22Rv1 (cell line): ENCODE measurements around the gene PADI3.

Source experiments
- H3K27ac ChIP-seq: fragments of 450-650 bp; 2 replicates; pipeline ENCODE4 v1.5.1; 2017
- ZFX ChIP-seq: fragments of 450-650 bp; IDR thresholded peaks from 2 replicates; pipeline ENCODE4 v1.6.1; 2017; ENCODE audit warnings: antibody characterized with exemption, borderline replicate concordance
- TF ChIP-seq, protein P1 (sequence below): fragments of 450-650 bp; IDR thresholded peaks from 2 replicates; pipeline ENCODE4 v1.5.1; 2017; ENCODE audit warnings: mild to moderate bottlenecking

PADI3 gene

DNA sequence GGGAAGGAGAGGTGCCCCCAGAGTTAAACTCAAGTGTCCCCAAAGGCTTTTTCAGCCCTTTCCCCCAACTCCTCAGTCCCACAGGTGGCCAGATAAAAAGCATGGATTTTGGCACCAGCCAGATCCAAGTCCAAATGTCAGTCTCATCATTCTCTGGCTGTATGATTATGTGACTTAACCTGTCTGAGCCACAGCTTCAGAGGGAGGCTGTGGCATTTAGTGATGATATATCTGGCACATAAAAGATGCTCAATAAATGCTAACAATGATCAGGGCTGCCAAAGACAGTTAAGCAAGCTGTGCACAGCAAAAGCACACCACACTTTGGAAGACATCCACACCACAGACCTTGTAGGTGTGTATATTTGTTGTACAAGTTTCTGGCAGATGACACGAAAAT is 5.6 kb upstream of the PADI3 start:
- H3K27ac ChIP-seq: no peak overlapping the region
- no peak for TF ChIP-seq ZFX
- TF ChIP-seq, protein P1, sequence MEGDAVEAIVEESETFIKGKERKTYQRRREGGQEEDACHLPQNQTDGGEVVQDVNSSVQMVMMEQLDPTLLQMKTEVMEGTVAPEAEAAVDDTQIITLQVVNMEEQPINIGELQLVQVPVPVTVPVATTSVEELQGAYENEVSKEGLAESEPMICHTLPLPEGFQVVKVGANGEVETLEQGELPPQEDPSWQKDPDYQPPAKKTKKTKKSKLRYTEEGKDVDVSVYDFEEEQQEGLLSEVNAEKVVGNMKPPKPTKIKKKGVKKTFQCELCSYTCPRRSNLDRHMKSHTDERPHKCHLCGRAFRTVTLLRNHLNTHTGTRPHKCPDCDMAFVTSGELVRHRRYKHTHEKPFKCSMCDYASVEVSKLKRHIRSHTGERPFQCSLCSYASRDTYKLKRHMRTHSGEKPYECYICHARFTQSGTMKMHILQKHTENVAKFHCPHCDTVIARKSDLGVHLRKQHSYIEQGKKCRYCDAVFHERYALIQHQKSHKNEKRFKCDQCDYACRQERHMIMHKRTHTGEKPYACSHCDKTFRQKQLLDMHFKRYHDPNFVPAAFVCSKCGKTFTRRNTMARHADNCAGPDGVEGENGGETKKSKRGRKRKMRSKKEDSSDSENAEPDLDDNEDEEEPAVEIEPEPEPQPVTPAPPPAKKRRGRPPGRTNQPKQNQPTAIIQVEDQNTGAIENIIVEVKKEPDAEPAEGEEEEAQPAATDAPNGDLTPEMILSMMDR: no peak

DNA sequence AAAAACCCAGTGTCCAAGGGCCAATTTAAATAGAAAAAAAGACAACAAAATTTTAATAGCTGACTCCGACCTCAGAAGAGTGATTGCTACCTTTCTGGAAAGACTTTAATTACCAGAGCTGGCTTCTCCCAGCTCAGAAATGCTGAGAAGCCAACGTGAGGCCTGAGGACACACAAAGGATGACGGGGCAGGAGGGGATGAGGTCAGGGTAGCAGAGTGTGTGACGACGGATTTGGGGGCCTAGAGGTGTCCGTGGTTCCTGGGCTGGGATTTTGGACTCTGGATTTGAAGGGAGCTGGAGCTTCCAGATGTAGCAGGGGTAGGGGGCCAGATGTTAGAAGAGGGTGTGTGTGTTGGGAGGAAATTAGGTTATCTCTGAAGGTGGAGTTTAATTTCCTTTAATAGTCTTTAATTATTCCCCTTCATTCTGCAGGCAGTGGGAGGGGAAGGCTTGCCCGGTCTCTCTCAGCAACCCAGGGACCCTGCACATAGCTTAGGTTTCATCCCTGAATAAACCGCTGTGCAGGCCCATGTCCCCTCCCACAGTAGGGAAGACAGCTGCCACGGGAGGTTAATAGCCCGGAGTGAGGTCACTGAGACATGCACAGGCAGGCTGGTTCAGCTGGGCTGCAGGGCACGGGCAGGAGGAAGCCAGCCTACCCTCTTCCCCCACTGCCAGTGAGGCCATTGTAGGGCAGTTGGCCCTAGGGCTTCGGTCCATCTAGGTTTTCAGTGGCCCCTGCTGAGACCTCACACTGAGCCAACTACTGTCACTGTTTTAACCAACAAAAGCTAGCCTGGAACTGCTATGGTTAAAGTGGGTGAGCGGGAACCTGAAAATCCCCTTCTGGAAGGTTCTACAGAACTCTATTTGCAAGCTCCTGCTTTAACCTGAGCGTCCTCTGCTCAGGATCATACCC is 3.8 kb upstream of the PADI3 start:
- TF ChIP-seq ZFX: no peak
- TF ChIP-seq, protein P1: no peak
- no peak overlapping the region for H3K27ac ChIP-seq

GRCh38 chr1:17245816-17246325 is 3.0 kb upstream of the PADI3 start:
- no peak overlapping the region for H3K27ac ChIP-seq
- no peak for TF ChIP-seq ZFX
- TF ChIP-seq, protein P1: no peak

DNA sequence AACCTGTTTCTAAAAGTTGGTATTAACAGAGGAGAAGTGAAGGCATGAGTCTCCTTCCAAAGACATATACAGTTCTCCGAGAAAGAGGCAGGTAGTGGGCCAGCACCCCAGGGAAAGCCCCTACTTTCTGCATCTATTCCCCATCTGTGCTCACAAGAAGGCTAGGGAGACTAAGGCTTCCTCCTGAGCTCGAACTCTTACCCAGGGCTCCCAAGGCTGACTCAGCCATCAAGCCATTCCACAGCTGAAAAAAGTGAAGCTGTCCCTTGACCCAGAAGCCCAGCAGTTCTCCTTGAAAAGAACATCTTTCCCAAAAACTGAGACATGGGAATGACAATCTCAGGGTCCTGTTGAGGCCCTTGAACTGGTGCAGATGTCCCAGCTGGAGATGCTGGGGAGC is 1.9 kb upstream of the PADI3 start:
- no peak overlapping the region for H3K27ac ChIP-seq
- TF ChIP-seq, protein P1: no peak
- TF ChIP-seq ZFX: no peak

GRCh38 chr1:17250601-17251000 is 1.7 kb downstream of the PADI3 start:
- no peak overlapping the region for H3K27ac ChIP-seq
- TF ChIP-seq, protein P1: no peak
- no peak for TF ChIP-seq ZFX

- no peak overlapping the region for H3K27ac ChIP-seq
- TF ChIP-seq ZFX: no peak
- TF ChIP-seq, protein P1: no peak
Observed at GRCh38 chr1:17251246-17251645, 2.3 kb downstream of the PADI3 start.

DNA sequence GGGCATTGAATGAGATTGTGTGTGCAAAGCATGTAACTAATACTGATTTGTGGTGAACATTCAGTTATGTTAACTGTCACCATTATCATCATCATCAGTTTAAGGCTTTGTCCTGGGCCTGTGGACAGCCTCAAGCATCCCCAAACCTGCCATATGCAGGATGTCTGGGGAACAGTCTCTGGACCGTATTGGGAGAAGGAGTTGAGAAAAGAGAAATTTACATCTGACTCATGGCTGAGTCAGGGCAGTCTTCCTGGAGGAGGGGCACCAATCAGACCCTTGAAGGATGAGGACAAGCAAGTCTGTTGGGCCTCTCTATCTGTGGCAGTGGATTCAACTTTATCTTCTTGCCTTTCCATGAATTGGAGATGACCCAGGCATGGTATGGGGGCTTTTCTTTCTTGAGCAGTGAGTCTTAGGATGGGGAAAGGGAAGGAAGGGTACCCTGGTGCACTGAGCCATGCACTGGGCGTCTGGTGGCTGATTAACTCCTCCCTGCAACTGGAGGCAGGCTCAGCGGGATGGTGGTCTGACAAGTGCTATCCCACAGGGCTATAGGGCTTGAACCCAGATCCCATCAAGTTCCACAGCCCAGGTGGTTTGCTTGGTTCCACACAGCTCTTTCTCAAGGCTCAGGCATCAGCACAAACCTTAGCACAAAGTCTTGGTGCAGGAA is 2.9 kb downstream of the PADI3 start:
- H3K27ac ChIP-seq: no peak overlapping the region
- TF ChIP-seq, protein P1: no peak
- TF ChIP-seq ZFX: no peak
